Neural cell (in vitro differentiated cells): ENCODE measurements around the gene ARID3B. TPM values are rescaled to one million over a fixed set of nuclear protein-coding genes. Genes with fewer than 3 reads are reported as not detected.

Experiments
- H2AFZ ChIP-seq: fragments of 200-600, 300-800 bp; sonication (generic), shearing (Covaris generic); 2 replicates; pipeline ENCODE4 v1.6.0; 2014; ENCODE audit warnings: low read depth, mild to moderate bottlenecking, antibody characterized with exemption, low read length, moderate library complexity
- H3F3A ChIP-seq: fragments of 200-600 bp; shearing (Covaris generic); 2 replicates; pipeline ENCODE4 v1.6.1; 2016; ENCODE audit warnings: mild to moderate bottlenecking, moderate library complexity, mixed read lengths, antibody characterized with exemption, low read length; ENCODE audit not compliant: insufficient read depth, poor library complexity, severe bottlenecking
- H3K27ac ChIP-seq: fragments of 200-600, 300-800 bp; sonication (generic), shearing (Covaris generic); 2 replicates; pipeline ENCODE4 v1.5.1; 2014; ENCODE audit warnings: mild to moderate bottlenecking, low read length, moderate library complexity
- H3K27me3 ChIP-seq: fragments of 300-800, 200-600 bp; sonication (generic), shearing (Covaris generic); 2 replicates; pipeline ENCODE4 v1.6.0; 2014; ENCODE audit warnings: mild to moderate bottlenecking, low read depth, low read length, moderate library complexity; ENCODE audit not compliant: insufficient read depth
- H3K36me3 ChIP-seq: fragments of 300-800, 200-600 bp; sonication (generic), shearing (Covaris generic); 2 replicates; pipeline ENCODE4 v1.5.1; 2014; ENCODE audit warnings: mild to moderate bottlenecking, antibody characterized with exemption, low read length, moderate library complexity; ENCODE audit not compliant: insufficient read depth
- H3K4me2 ChIP-seq: fragments of 300-800, 200-600 bp; sonication (generic), shearing (Covaris generic); 2 replicates; pipeline ENCODE4 v1.6.0; 2014; ENCODE audit warnings: mild to moderate bottlenecking, low read length
- H3K4me3 ChIP-seq: fragments of 300-800, 200-600 bp; sonication (generic), shearing (Covaris generic); 2 replicates; pipeline ENCODE4 v1.5.1; 2014; ENCODE audit warnings: mild to moderate bottlenecking, low read length, moderate library complexity
- H3K79me2 ChIP-seq: fragments of 200-600 bp; shearing (Covaris generic); replicated peaks from 2 replicates; pipeline ENCODE4 v1.6.0; 2014; ENCODE audit warnings: mild to moderate bottlenecking, low read length, moderate library complexity; ENCODE audit not compliant: insufficient read depth
- H3K9ac ChIP-seq: fragments of 300-800, 200-600 bp; sonication (generic), shearing (Covaris generic); 2 replicates; pipeline ENCODE4 v1.6.1; 2016; ENCODE audit warnings: mild to moderate bottlenecking, low read length, mixed read lengths
- H3K9me2 ChIP-seq: fragments of 200-600 bp; shearing (Covaris generic); 2 replicates; pipeline ENCODE4 v1.6.1; 2016; ENCODE audit warnings: mild to moderate bottlenecking, low read length, mixed read lengths; ENCODE audit not compliant: insufficient read depth
- H3K9me3 ChIP-seq: fragments of 200-600, 300-800 bp; sonication (generic), shearing (Covaris generic); 2 replicates; pipeline ENCODE4 v1.6.1; 2016; ENCODE audit warnings: mild to moderate bottlenecking, mixed run types, low read length, moderate library complexity, mixed read lengths
- H4K20me1 ChIP-seq: fragments of 200-600 bp; shearing (Covaris generic); 2 replicates; pipeline ENCODE4 v1.6.1; 2016; ENCODE audit warnings: mild to moderate bottlenecking, mixed run types; ENCODE audit not compliant: insufficient read depth
- EP300 ChIP-seq: fragments of 450-650 bp; conservative IDR thresholded peaks from 2 replicates; pipeline ENCODE4 v1.6.1; 2014; ENCODE audit warnings: antibody characterized with exemption, mild to moderate bottlenecking, moderate library complexity; ENCODE audit not compliant: poor library complexity, severe bottlenecking
- EZH2 ChIP-seq: fragments of 200-600, 300-800 bp; shearing (Covaris generic), sonication (generic); IDR thresholded peaks from 2 replicates; pipeline ENCODE4 v1.6.1; 2014; ENCODE audit warnings: antibody characterized with exemption, low read length, borderline replicate concordance, mild to moderate bottlenecking; ENCODE audit not compliant: insufficient read depth, poor library complexity, severe bottlenecking
- MXI1 ChIP-seq: fragments of 450-650 bp; conservative IDR thresholded peaks from 2 replicates; pipeline ENCODE4 v1.6.1; 2014; ENCODE audit warnings: antibody characterized with exemption, mild to moderate bottlenecking; ENCODE audit not compliant: poor library complexity, severe bottlenecking
- POLR2AphosphoS5 ChIP-seq: IDR thresholded peaks from 2 replicates; pipeline ENCODE4 v1.6.1; 2012
- RAD21 ChIP-seq: fragments of 450-650 bp; conservative IDR thresholded peaks from 2 replicates; pipeline ENCODE4 v1.6.1; 2014; ENCODE audit warnings: antibody characterized with exemption, mild to moderate bottlenecking, moderate library complexity
- SMC3 ChIP-seq: fragments of 450-650 bp; conservative IDR thresholded peaks from 2 replicates; pipeline ENCODE4 v1.6.1; 2014; ENCODE audit warnings: antibody characterized with exemption, mild to moderate bottlenecking, moderate library complexity; ENCODE audit not compliant: poor library complexity
- TAF1 ChIP-seq: IDR thresholded peaks from 2 replicates; pipeline ENCODE4 v1.6.1; 2012; ENCODE audit warnings: low read depth
- polyA plus RNA-seq: library from polyadenylated mRNA; depleted of rRNA; stranded (reverse); fragments of >200 nt; gene quantifications from 2 replicates; pipeline ENCODE4 v1.2.3, GENCODE V29; 2014
- TF ChIP-seq, protein P1 (sequence below): IDR thresholded peaks from 2 replicates; pipeline ENCODE4 v1.6.1; 2012; ENCODE audit warnings: borderline replicate concordance
- TF ChIP-seq, protein P2 (sequence below): fragments of 450-650 bp; IDR thresholded peaks from 2 replicates; pipeline ENCODE4 v1.5.1; 2014; ENCODE audit warnings: antibody characterized with exemption, mild to moderate bottlenecking, moderate library complexity; ENCODE audit not compliant: poor library complexity, severe bottlenecking

ARID3B gene
- polyA plus RNA-seq, 1 donor from 2014 or later = 11.2 TPM

DNA sequence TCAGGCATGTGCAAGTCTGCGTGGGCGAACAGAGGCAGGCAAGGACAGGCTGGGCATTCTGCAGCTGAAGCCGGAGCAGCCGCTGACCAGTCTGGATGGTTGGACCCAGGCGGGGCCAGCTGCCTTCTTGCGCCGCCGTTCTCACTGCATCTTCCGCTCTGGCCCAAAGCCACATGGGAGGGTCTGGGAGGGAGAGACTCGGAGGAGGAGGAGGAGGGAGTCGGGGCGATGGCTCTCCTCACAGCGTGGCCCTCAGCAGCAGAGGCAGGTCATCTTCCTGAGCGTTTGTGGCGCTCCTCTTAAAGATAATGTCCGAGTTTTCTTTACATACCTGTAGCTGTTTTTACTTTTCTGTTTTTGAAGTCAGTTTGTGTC is 80.5 kb downstream of the ARID3B start:
- TF ChIP-seq POLR2AphosphoS5 = no peak
- TF ChIP-seq, protein P1, sequence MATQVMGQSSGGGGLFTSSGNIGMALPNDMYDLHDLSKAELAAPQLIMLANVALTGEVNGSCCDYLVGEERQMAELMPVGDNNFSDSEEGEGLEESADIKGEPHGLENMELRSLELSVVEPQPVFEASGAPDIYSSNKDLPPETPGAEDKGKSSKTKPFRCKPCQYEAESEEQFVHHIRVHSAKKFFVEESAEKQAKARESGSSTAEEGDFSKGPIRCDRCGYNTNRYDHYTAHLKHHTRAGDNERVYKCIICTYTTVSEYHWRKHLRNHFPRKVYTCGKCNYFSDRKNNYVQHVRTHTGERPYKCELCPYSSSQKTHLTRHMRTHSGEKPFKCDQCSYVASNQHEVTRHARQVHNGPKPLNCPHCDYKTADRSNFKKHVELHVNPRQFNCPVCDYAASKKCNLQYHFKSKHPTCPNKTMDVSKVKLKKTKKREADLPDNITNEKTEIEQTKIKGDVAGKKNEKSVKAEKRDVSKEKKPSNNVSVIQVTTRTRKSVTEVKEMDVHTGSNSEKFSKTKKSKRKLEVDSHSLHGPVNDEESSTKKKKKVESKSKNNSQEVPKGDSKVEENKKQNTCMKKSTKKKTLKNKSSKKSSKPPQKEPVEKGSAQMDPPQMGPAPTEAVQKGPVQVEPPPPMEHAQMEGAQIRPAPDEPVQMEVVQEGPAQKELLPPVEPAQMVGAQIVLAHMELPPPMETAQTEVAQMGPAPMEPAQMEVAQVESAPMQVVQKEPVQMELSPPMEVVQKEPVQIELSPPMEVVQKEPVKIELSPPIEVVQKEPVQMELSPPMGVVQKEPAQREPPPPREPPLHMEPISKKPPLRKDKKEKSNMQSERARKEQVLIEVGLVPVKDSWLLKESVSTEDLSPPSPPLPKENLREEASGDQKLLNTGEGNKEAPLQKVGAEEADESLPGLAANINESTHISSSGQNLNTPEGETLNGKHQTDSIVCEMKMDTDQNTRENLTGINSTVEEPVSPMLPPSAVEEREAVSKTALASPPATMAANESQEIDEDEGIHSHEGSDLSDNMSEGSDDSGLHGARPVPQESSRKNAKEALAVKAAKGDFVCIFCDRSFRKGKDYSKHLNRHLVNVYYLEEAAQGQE = no peak
- TF ChIP-seq EP300 = no peak
- no peak for TF ChIP-seq MXI1
- no peak for TF ChIP-seq RAD21
- TF ChIP-seq TAF1 = no peak
- TF ChIP-seq, protein P2, sequence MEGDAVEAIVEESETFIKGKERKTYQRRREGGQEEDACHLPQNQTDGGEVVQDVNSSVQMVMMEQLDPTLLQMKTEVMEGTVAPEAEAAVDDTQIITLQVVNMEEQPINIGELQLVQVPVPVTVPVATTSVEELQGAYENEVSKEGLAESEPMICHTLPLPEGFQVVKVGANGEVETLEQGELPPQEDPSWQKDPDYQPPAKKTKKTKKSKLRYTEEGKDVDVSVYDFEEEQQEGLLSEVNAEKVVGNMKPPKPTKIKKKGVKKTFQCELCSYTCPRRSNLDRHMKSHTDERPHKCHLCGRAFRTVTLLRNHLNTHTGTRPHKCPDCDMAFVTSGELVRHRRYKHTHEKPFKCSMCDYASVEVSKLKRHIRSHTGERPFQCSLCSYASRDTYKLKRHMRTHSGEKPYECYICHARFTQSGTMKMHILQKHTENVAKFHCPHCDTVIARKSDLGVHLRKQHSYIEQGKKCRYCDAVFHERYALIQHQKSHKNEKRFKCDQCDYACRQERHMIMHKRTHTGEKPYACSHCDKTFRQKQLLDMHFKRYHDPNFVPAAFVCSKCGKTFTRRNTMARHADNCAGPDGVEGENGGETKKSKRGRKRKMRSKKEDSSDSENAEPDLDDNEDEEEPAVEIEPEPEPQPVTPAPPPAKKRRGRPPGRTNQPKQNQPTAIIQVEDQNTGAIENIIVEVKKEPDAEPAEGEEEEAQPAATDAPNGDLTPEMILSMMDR = no peak
- no peak for TF ChIP-seq EZH2
- TF ChIP-seq SMC3 = no peak
- H3K9ac ChIP-seq = no peak overlapping the region
- H3K27ac ChIP-seq = no peak overlapping the region
- H3K79me2 ChIP-seq = peaks cover 26% of the 10 kb centered on the region
- no peak overlapping the region for H3K4me2 ChIP-seq
- H4K20me1 ChIP-seq = peaks cover 4% of the 10 kb centered on the region
- no peaks in the 10 kb centered on the region for H3K27me3 ChIP-seq
- no peaks in the 10 kb centered on the region for H3K36me3 ChIP-seq
- H2AFZ ChIP-seq = no peak overlapping the region
- no peaks in the 10 kb centered on the region for H3K9me2 ChIP-seq
- H3F3A ChIP-seq = no peaks in the 10 kb centered on the region
- no peak overlapping the region for H3K4me3 ChIP-seq
- H3K9me3 ChIP-seq = no peaks in the 10 kb centered on the region

DNA sequence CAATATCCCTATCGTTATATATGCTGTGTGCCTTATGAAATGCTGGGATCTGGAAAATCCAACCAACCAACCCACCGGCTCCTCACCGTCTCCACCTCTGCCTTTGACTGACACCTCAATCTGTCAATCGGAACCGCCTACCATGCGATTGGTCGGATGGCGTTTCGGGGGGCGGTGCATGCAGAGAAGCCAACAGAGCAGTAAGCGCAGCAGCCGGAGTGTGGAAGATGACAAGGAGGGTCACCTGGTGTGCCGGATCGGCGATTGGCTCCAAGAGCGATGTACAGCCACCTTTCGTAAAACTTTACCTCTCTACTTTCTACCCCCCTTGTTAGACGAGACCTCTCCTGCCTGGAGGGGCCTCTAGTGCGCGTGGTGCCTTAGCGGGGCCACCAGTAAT is 80.9 kb downstream of the ARID3B start:
- Histone ChIP-seq H3K4me3 (no peak overlapping the region), H3K4me2 (no peak overlapping the region), H2AFZ (no peak overlapping the region), H3K9me2 (no peaks in the 10 kb centered on the region), H3K9ac (no peak overlapping the region), H3K79me2 (peaks cover 22% of the 10 kb centered on the region), H3K27ac (no peak overlapping the region), H4K20me1 (peaks cover 4% of the 10 kb centered on the region), H3F3A (no peaks in the 10 kb centered on the region), H3K36me3 (no peaks in the 10 kb centered on the region), H3K27me3 (no peaks in the 10 kb centered on the region), H3K9me3 (no peaks in the 10 kb centered on the region)
- TF ChIP-seq MXI1 = no peak
- TF ChIP-seq POLR2AphosphoS5 = no peak
- no peak for TF ChIP-seq SMC3
- TF ChIP-seq RAD21 = no peak
- TF ChIP-seq, protein P1 = no peak
